IMR-90 (cell line): ENCODE measurements around the gene ADRA2C. TPM values are rescaled to one million over a fixed set of nuclear protein-coding genes. Genes with fewer than 3 reads are reported as not detected.

ENCODE experiments used
- ATAC-seq: fragments of 200-7000 bp; cut with Tn5 transposase; 2 replicates; pipeline ENCODE4 v1.9.1; 2020; ENCODE audit warnings: low read depth, mild to moderate bottlenecking, moderate library complexity
- BruUV-seq: library from RNA; stranded (reverse); fragments of 400-500 nt; replicated peaks from 2 replicates; lab custom pipeline; 2021; lab: Mats Ljungman, UMichigan
- CTCF ChIA-PET: fragments of 300-600 bp; formaldehyde crosslinking; extraction: SDS; loops from one replicate; lab custom pipeline; 2021; ENCODE audit warnings: antibody characterized with exemption; lab: Yijun Ruan, JAX
- POLR2A ChIA-PET: fragments of 300-600 bp; sonication (Branson Sonifier 250); formaldehyde crosslinking; loops from one replicate; lab custom pipeline; 2022; ENCODE audit warnings: antibody characterized with exemption; ENCODE audit not compliant: unreplicated experiment; lab: Charles Lee
- DNase-seq: peaks from one replicate; pipeline ENCODE4 v3.0.0; 2013
- H2AFZ ChIP-seq: replicated peaks from 2 replicates; pipeline ENCODE3; 2013; ENCODE audit warnings: low read length, mild to moderate bottlenecking; ENCODE audit not compliant: poor library complexity
- H2AK5ac ChIP-seq: 2 replicates; pipeline ENCODE4 v1.6.1; 2013; ENCODE audit warnings: low read depth, low read length, inconsistent platforms
- H2AK9ac ChIP-seq: replicated peaks from 2 replicates; pipeline ENCODE3; 2013; ENCODE audit warnings: mild to moderate bottlenecking, low read depth, low read length, moderate library complexity; ENCODE audit not compliant: poor library complexity
- H2BK120ac ChIP-seq: 2 replicates; pipeline ENCODE4 v1.6.1; 2013; ENCODE audit warnings: low read depth, low read length, inconsistent platforms
- H2BK15ac ChIP-seq: 3 replicates; pipeline ENCODE4 v1.6.1; 2013; ENCODE audit warnings: low read depth, low read length, inconsistent platforms
- H2BK20ac ChIP-seq: 2 replicates; pipeline ENCODE4 v1.6.1; 2013; ENCODE audit warnings: low read depth, mild to moderate bottlenecking, inconsistent platforms, low read length, moderate library complexity
- H2BK5ac ChIP-seq: 2 replicates; pipeline ENCODE4 v1.6.1; 2013; ENCODE audit warnings: mild to moderate bottlenecking, low read depth, low read length, inconsistent platforms; ENCODE audit not compliant: poor library complexity, severe bottlenecking
- H3K14ac ChIP-seq: replicated peaks from 2 replicates; pipeline ENCODE4 v1.6.1; 2013; ENCODE audit warnings: low read depth, low read length, inconsistent platforms
- H3K18ac ChIP-seq: 2 replicates; pipeline ENCODE4 v1.6.1; 2013; ENCODE audit warnings: low read depth, low read length, control low read depth
- H3K23ac ChIP-seq: 2 replicates; pipeline ENCODE4 v1.6.1; 2013; ENCODE audit warnings: low read depth, low read length, inconsistent platforms
- H3K27ac ChIP-seq: 2 replicates; pipeline ENCODE4 v1.5.1; 2013; ENCODE audit warnings: mild to moderate bottlenecking, control low read depth, low read length; ENCODE audit not compliant: insufficient read depth
- H3K27me3 ChIP-seq: 2 replicates; pipeline ENCODE4 v1.6.1; 2013; ENCODE audit warnings: low read length; ENCODE audit not compliant: control insufficient read depth, insufficient read depth
- H3K36me3 ChIP-seq: 2 replicates; pipeline ENCODE4 v1.6.1; 2013; ENCODE audit warnings: low read length, mixed read lengths; ENCODE audit not compliant: control insufficient read depth, insufficient read depth
- H3K4ac ChIP-seq: 2 replicates; pipeline ENCODE4 v1.6.1; 2013; ENCODE audit warnings: low read depth, low read length, inconsistent platforms
- H3K4me1 ChIP-seq: 2 replicates; pipeline ENCODE4 v1.6.1; 2013; ENCODE audit warnings: low read length, mixed read lengths; ENCODE audit not compliant: control insufficient read depth, insufficient read depth
- H3K4me2 ChIP-seq: 2 replicates; pipeline ENCODE4 v1.6.1; 2013; ENCODE audit warnings: low read depth, mild to moderate bottlenecking, control low read depth, low read length, moderate library complexity
- H3K4me3 ChIP-seq: 2 replicates; pipeline ENCODE4 v1.5.1; 2013; ENCODE audit warnings: low read depth, mild to moderate bottlenecking, control low read depth, low read length, moderate library complexity; ENCODE audit not compliant: insufficient read depth
- H3K56ac ChIP-seq: 2 replicates; pipeline ENCODE4 v1.6.1; 2013; ENCODE audit warnings: low read length, inconsistent platforms; ENCODE audit not compliant: insufficient read depth; ENCODE audit errors: extremely low read depth
- H3K79me1 ChIP-seq, 2 experiments: 2 replicates each; pipeline ENCODE4 v1.6.1; 2013; ENCODE audit warnings: low read length in 2 of 2, inconsistent platforms in 1 of 2, low read depth in 1 of 2
- H3K9ac ChIP-seq: 2 replicates; pipeline ENCODE4 v1.6.1; 2013; ENCODE audit warnings: low read depth, low read length, control low read depth
- H3K9me1 ChIP-seq: 2 replicates; pipeline ENCODE4 v1.6.1; 2013; ENCODE audit warnings: low read length, inconsistent platforms; ENCODE audit not compliant: insufficient read depth
- H3K9me3 ChIP-seq: 2 replicates; pipeline ENCODE4 v1.6.1; 2013; ENCODE audit warnings: low read length; ENCODE audit not compliant: control insufficient read depth, insufficient read depth
- H4K20me1 ChIP-seq: 2 replicates; pipeline ENCODE4 v1.6.1; 2013; ENCODE audit warnings: low read length, inconsistent platforms; ENCODE audit not compliant: insufficient read depth
- H4K5ac ChIP-seq: 2 replicates; pipeline ENCODE4 v1.6.1; 2013; ENCODE audit warnings: mild to moderate bottlenecking, low read depth, low read length, control low read depth
- H4K8ac ChIP-seq, 2 experiments: 2 replicates each; pipeline ENCODE4 v1.6.1; 2013; ENCODE audit warnings: low read depth in 2 of 2, low read length in 2 of 2, control low read depth in 1 of 2, inconsistent platforms in 1 of 2
- H4K91ac ChIP-seq: 2 replicates; pipeline ENCODE4 v1.6.1; 2013; ENCODE audit warnings: low read depth, low read length, inconsistent platforms; ENCODE audit not compliant: insufficient read depth
- CEBPB ChIP-seq: IDR thresholded peaks from 2 replicates; pipeline ENCODE4 v1.6.1; 2012; ENCODE audit warnings: low read depth, low read length, improper control_type of control experiment
- FOS ChIP-seq: fragments of 150-350 bp; IDR thresholded peaks from 2 replicates; pipeline ENCODE4 v1.6.1; 2016; ENCODE audit warnings: low read depth, low read length
- MAFK ChIP-seq: IDR thresholded peaks from 2 replicates; pipeline ENCODE4 v1.6.1; 2012; ENCODE audit warnings: low read depth, low read length, improper control_type of control experiment
- MXI1 ChIP-seq: IDR thresholded peaks from 2 replicates; pipeline ENCODE4 v1.6.1; 2012; ENCODE audit warnings: low read depth, mild to moderate bottlenecking, low read length, moderate library complexity, borderline replicate concordance
- NFE2L2 ChIP-seq: fragments of 150-350 bp; IDR thresholded peaks from 2 replicates; pipeline ENCODE4 v1.6.1; 2016; ENCODE audit warnings: low read depth, mild to moderate bottlenecking, low read length
- POLR2A ChIP-seq: IDR thresholded peaks from 2 replicates; pipeline ENCODE4 v1.6.1; 2012; ENCODE audit warnings: mild to moderate bottlenecking, low read depth, low read length
- RCOR1 ChIP-seq: IDR thresholded peaks from 2 replicates; pipeline ENCODE4 v1.6.1; 2012; ENCODE audit warnings: mild to moderate bottlenecking, low read length, improper control_type of control experiment; ENCODE audit not compliant: insufficient replicate concordance
- RFX5 ChIP-seq: IDR thresholded peaks from 2 replicates; pipeline ENCODE4 v1.8.0; 2012; ENCODE audit warnings: low read depth, mild to moderate bottlenecking, low read length, moderate library complexity
- SMC3 ChIP-seq: fragments of 150-350 bp; IDR thresholded peaks from 2 replicates; pipeline ENCODE4 v1.6.1; 2016; ENCODE audit warnings: low read depth, mild to moderate bottlenecking, antibody characterized with exemption, low read length, moderate library complexity
- WGBS, 2 experiments: methylation state at CpG; one replicate each; pipeline versions ENCODE4 v1.1.5 to v1.1.7; 2013; ENCODE audit warnings: missing lambda C conversion rate in 2 of 2; ENCODE audit not compliant: insufficient read length in 1 of 2; ENCODE audit errors: extremely low coverage in 2 of 2; 5-methylcytosine and 5-hydroxymethylcytosine counted together
- dilution Hi-C: fragments of 300-500 bp; cut with HindIII; formaldehyde crosslinking; loops from one replicate; pipeline ENCODE4 v1.14.3; 2018; ENCODE audit warnings: low sequenced_read_pairs; ENCODE audit not compliant: unreplicated experiment
- in situ Hi-C: fragments of 300-500 bp; cut with MboI; formaldehyde crosslinking; loops from 3 replicates; pipeline ENCODE4 v1.14.3; 2019; ENCODE audit warnings: low sequenced_read_pairs, inconsistent platforms, mixed read lengths
- intact Hi-C: fragments of 100-400 bp; cut with micrococcal nuclease; formaldehyde crosslinking; loops from 2 replicates; pipeline ENCODE4 v1.10.0; 2022
- polyA plus RNA-seq, 3 experiments: library from polyadenylated mRNA; depleted of rRNA; stranded (reverse); fragments of >200 nt; gene quantifications; 2 replicates each; pipeline ENCODE4 v1.2.3, GENCODE V29; 2012; ENCODE audit warnings: low replicate concordance in 1 of 3
- total RNA-seq: library from RNA; depleted of rRNA; stranded (reverse); fragments of >200 nt; gene quantifications from 2 replicates; pipeline ENCODE4 v1.2.3, GENCODE V29; 2012
- TF ChIP-seq, protein P1 (sequence below): fragments of 150-350 bp; IDR thresholded peaks from 2 replicates; pipeline ENCODE4 v1.6.1; 2016; ENCODE audit warnings: low read depth, mild to moderate bottlenecking, low read length, moderate library complexity, borderline replicate concordance
- TF ChIP-seq, protein P2 (sequence below): conservative IDR thresholded peaks from 2 replicates; pipeline ENCODE4 v1.5.1; 2012; ENCODE audit warnings: mild to moderate bottlenecking, low read depth, low read length, improper control_type of control experiment

The ADRA2C gene
- total and polyA plus RNA-seq, 2 of the 4 experiments (the other 2 are of a cell fraction): under 0.01 to 0.14 TPM

DNA sequence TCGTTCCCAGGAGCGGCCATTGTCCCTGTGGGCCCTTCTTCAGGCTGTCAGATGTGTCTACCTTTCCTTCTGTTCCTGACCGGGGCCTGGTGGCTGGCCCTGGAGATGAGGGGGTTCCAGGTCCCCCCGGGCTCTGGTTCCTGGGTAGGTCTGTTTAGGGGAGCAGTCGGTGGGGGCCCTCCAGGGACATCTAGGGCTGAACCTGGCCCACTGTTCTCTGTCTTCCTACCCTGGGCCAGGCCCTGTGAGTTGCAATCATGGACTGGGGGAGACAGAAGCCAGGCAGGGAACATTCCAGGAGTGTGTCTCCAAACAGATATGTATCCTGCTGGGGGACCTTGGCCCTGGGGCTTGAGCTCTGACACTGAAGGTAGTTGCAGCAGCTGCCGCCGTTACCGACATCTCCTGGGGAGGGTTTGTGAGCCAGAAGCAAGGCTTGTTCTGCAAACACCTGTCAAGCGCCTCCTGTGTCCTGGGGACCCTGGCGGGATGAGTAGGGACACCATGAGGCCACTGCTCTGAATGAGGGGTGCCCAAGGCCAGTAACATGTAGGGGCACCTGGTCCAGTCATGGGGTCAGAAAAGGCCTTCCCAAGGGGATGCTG lies 49.5 kb upstream of the ADRA2C start:
- Histone ChIP-seq H3K4me1 (no peaks in the 10 kb centered on the region), H3K36me3 (no peaks in the 10 kb centered on the region), H3K4me3 (no peak overlapping the region), H3K23ac (no peak overlapping the region), H3K27ac (no peak overlapping the region), H3K9me1 (peaks cover 3% of the 10 kb centered on the region; the same call in 1 of the 2 replicates), H2BK20ac (no peak overlapping the region), H2AK9ac (peak overlapping the region; percentile 42), H3K14ac (no peak overlapping the region), H4K8ac (no peak overlapping the region), H3K9ac (no peak overlapping the region), H3K56ac (no peak overlapping the region), H2AFZ (no peak overlapping the region), H4K5ac (no peak overlapping the region), H3K27me3 (peaks cover 28% of the 10 kb centered on the region), H3K4ac (no peak overlapping the region), H2BK5ac (no peak overlapping the region), H4K20me1 (no peaks in the 10 kb centered on the region; the same call in 1 of the 2 replicates), H3K79me1 (no peaks in the 10 kb centered on the region), H3K18ac (no peak overlapping the region), H4K91ac (no peak overlapping the region), H2BK120ac (no peak overlapping the region), H3K4me2 (no peak overlapping the region), H2AK5ac (no peak overlapping the region), H2BK15ac (no peak overlapping the region), H3K9me3 (peaks cover 10% of the 10 kb centered on the region)
- ATAC-seq: no peak
- CTCF ChIA-PET: no interaction called here
- intact Hi-C loops: no loop called here
- no peak for DNase-seq
- WGBS, 2 experiments: 70% methylated on average over 3 of the region's 10 CpGs; no CpG with 5 or more reads in 1 of the 2 experiments
- in situ Hi-C loops: no loop called here
- dilution Hi-C loops: no loop called here
- TF ChIP-seq MAFK: no peak
- TF ChIP-seq, protein P1, sequence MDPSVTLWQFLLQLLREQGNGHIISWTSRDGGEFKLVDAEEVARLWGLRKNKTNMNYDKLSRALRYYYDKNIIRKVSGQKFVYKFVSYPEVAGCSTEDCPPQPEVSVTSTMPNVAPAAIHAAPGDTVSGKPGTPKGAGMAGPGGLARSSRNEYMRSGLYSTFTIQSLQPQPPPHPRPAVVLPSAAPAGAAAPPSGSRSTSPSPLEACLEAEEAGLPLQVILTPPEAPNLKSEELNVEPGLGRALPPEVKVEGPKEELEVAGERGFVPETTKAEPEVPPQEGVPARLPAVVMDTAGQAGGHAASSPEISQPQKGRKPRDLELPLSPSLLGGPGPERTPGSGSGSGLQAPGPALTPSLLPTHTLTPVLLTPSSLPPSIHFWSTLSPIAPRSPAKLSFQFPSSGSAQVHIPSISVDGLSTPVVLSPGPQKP: no peak
- no peak for TF ChIP-seq SMC3
- TF ChIP-seq RFX5: no peak
- TF ChIP-seq POLR2A: no peak
- no peak for TF ChIP-seq MXI1
- TF ChIP-seq, protein P2, sequence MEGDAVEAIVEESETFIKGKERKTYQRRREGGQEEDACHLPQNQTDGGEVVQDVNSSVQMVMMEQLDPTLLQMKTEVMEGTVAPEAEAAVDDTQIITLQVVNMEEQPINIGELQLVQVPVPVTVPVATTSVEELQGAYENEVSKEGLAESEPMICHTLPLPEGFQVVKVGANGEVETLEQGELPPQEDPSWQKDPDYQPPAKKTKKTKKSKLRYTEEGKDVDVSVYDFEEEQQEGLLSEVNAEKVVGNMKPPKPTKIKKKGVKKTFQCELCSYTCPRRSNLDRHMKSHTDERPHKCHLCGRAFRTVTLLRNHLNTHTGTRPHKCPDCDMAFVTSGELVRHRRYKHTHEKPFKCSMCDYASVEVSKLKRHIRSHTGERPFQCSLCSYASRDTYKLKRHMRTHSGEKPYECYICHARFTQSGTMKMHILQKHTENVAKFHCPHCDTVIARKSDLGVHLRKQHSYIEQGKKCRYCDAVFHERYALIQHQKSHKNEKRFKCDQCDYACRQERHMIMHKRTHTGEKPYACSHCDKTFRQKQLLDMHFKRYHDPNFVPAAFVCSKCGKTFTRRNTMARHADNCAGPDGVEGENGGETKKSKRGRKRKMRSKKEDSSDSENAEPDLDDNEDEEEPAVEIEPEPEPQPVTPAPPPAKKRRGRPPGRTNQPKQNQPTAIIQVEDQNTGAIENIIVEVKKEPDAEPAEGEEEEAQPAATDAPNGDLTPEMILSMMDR: no peak
- TF ChIP-seq FOS: no peak
- TF ChIP-seq RCOR1: no peak
- TF ChIP-seq CEBPB: no peak
- no peak for TF ChIP-seq NFE2L2
- POLR2A ChIA-PET: no interaction called here
- BruUV-seq: no TSS peak
